ENCODE measurements around the gene CD70.

DNA sequence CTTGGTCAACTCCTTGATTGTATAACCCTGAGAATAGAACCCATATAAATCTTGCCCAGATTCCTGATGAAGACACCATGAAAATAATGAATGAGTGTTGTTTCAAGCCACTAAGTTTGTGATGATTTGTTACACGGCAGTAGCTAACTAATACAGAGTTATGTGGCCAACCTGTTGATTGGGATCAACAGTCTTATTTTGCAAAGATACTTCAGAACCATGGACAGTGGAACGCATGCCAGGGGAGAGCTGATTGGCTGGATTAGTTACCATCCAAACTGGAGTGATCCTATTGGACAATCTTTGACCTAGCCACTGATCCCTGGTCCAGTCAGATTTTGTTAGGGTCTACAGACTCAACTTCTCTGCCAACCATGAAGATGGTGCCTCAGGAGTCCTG, 26.6 kb downstream of the CD70 start:
- TF ChIP-seq PHF8 (conservative IDR thresholded peaks at IDR 0.05; ENCODE audit: low read depth, low read length) (no peak), ZNF274 (IDR thresholded peaks at IDR 0.05; ENCODE audit: borderline replicate concordance, extremely low read depth, low read length) (no peak), POLR2A (IDR thresholded peaks at IDR 0.05; ENCODE audit: control extremely low read depth in 1 of 2, low read depth in 2 of 2, low read length in 2 of 2) (no peak), EGR1 (IDR thresholded peaks at IDR 0.05; ENCODE audit: borderline replicate concordance, low read depth, low read length) (no peak)
- TF ChIP-seq, protein P1, sequence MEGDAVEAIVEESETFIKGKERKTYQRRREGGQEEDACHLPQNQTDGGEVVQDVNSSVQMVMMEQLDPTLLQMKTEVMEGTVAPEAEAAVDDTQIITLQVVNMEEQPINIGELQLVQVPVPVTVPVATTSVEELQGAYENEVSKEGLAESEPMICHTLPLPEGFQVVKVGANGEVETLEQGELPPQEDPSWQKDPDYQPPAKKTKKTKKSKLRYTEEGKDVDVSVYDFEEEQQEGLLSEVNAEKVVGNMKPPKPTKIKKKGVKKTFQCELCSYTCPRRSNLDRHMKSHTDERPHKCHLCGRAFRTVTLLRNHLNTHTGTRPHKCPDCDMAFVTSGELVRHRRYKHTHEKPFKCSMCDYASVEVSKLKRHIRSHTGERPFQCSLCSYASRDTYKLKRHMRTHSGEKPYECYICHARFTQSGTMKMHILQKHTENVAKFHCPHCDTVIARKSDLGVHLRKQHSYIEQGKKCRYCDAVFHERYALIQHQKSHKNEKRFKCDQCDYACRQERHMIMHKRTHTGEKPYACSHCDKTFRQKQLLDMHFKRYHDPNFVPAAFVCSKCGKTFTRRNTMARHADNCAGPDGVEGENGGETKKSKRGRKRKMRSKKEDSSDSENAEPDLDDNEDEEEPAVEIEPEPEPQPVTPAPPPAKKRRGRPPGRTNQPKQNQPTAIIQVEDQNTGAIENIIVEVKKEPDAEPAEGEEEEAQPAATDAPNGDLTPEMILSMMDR (IDR thresholded peaks at IDR 0.05; ENCODE audit: control extremely low read depth in 1 of 3, insufficient read depth in 1 of 3, low read depth in 1 of 3, low read length in 3 of 3): no peak
